IMR-90 (cell line): ENCODE results near the gene KRT28. TPM values are rescaled to one million over a fixed set of nuclear protein-coding genes. Genes with fewer than 3 reads are reported as not detected.
A peak's percentile ranks its signal among the peaks of the same experiment; 100 is the strongest.

Experiments
- ATAC-seq: fragments of 200-7000 bp; cut with Tn5 transposase; 2 replicates; pipeline ENCODE4 v1.9.1; 2020; ENCODE audit warnings: low read depth, mild to moderate bottlenecking, moderate library complexity
- BruUV-seq: library from RNA; stranded (reverse); fragments of 400-500 nt; replicated peaks from 2 replicates; lab custom pipeline; 2021; lab: Mats Ljungman, UMichigan
- CTCF ChIA-PET: fragments of 300-600 bp; formaldehyde crosslinking; extraction: SDS; loops from one replicate; lab custom pipeline; 2021; ENCODE audit warnings: antibody characterized with exemption; lab: Yijun Ruan, JAX
- POLR2A ChIA-PET: fragments of 300-600 bp; sonication (Branson Sonifier 250); formaldehyde crosslinking; loops from one replicate; lab custom pipeline; 2022; ENCODE audit warnings: antibody characterized with exemption; ENCODE audit not compliant: unreplicated experiment; lab: Charles Lee
- DNase-seq: peaks from one replicate; pipeline ENCODE4 v3.0.0; 2013
- H2AFZ ChIP-seq: replicated peaks from 2 replicates; pipeline ENCODE3; 2013; ENCODE audit warnings: low read length, mild to moderate bottlenecking; ENCODE audit not compliant: poor library complexity
- H2AK5ac ChIP-seq: 2 replicates; pipeline ENCODE4 v1.6.1; 2013; ENCODE audit warnings: low read depth, low read length, inconsistent platforms
- H2AK9ac ChIP-seq: replicated peaks from 2 replicates; pipeline ENCODE3; 2013; ENCODE audit warnings: mild to moderate bottlenecking, low read depth, low read length, moderate library complexity; ENCODE audit not compliant: poor library complexity
- H2BK120ac ChIP-seq: 2 replicates; pipeline ENCODE4 v1.6.1; 2013; ENCODE audit warnings: low read depth, low read length, inconsistent platforms
- H2BK15ac ChIP-seq: 3 replicates; pipeline ENCODE4 v1.6.1; 2013; ENCODE audit warnings: low read depth, low read length, inconsistent platforms
- H2BK20ac ChIP-seq: 2 replicates; pipeline ENCODE4 v1.6.1; 2013; ENCODE audit warnings: low read depth, mild to moderate bottlenecking, inconsistent platforms, low read length, moderate library complexity
- H2BK5ac ChIP-seq: 2 replicates; pipeline ENCODE4 v1.6.1; 2013; ENCODE audit warnings: mild to moderate bottlenecking, low read depth, low read length, inconsistent platforms; ENCODE audit not compliant: poor library complexity, severe bottlenecking
- H3K14ac ChIP-seq: replicated peaks from 2 replicates; pipeline ENCODE4 v1.6.1; 2013; ENCODE audit warnings: low read depth, low read length, inconsistent platforms
- H3K18ac ChIP-seq: 2 replicates; pipeline ENCODE4 v1.6.1; 2013; ENCODE audit warnings: low read depth, low read length, control low read depth
- H3K23ac ChIP-seq: 2 replicates; pipeline ENCODE4 v1.6.1; 2013; ENCODE audit warnings: low read depth, low read length, inconsistent platforms
- H3K27ac ChIP-seq: 2 replicates; pipeline ENCODE4 v1.5.1; 2013; ENCODE audit warnings: mild to moderate bottlenecking, control low read depth, low read length; ENCODE audit not compliant: insufficient read depth
- H3K27me3 ChIP-seq: 2 replicates; pipeline ENCODE4 v1.6.1; 2013; ENCODE audit warnings: low read length; ENCODE audit not compliant: control insufficient read depth, insufficient read depth
- H3K36me3 ChIP-seq: 2 replicates; pipeline ENCODE4 v1.6.1; 2013; ENCODE audit warnings: low read length, mixed read lengths; ENCODE audit not compliant: control insufficient read depth, insufficient read depth
- H3K4ac ChIP-seq: 2 replicates; pipeline ENCODE4 v1.6.1; 2013; ENCODE audit warnings: low read depth, low read length, inconsistent platforms
- H3K4me1 ChIP-seq: 2 replicates; pipeline ENCODE4 v1.6.1; 2013; ENCODE audit warnings: low read length, mixed read lengths; ENCODE audit not compliant: control insufficient read depth, insufficient read depth
- H3K4me2 ChIP-seq: 2 replicates; pipeline ENCODE4 v1.6.1; 2013; ENCODE audit warnings: low read depth, mild to moderate bottlenecking, control low read depth, low read length, moderate library complexity
- H3K4me3 ChIP-seq: 2 replicates; pipeline ENCODE4 v1.5.1; 2013; ENCODE audit warnings: low read depth, mild to moderate bottlenecking, control low read depth, low read length, moderate library complexity; ENCODE audit not compliant: insufficient read depth
- H3K56ac ChIP-seq: 2 replicates; pipeline ENCODE4 v1.6.1; 2013; ENCODE audit warnings: low read length, inconsistent platforms; ENCODE audit not compliant: insufficient read depth; ENCODE audit errors: extremely low read depth
- H3K79me1 ChIP-seq, 2 experiments: 2 replicates each; pipeline ENCODE4 v1.6.1; 2013; ENCODE audit warnings: low read length in 2 of 2, inconsistent platforms in 1 of 2, low read depth in 1 of 2
- H3K9ac ChIP-seq: 2 replicates; pipeline ENCODE4 v1.6.1; 2013; ENCODE audit warnings: low read depth, low read length, control low read depth
- H3K9me1 ChIP-seq: 2 replicates; pipeline ENCODE4 v1.6.1; 2013; ENCODE audit warnings: low read length, inconsistent platforms; ENCODE audit not compliant: insufficient read depth
- H3K9me3 ChIP-seq: 2 replicates; pipeline ENCODE4 v1.6.1; 2013; ENCODE audit warnings: low read length; ENCODE audit not compliant: control insufficient read depth, insufficient read depth
- H4K20me1 ChIP-seq: 2 replicates; pipeline ENCODE4 v1.6.1; 2013; ENCODE audit warnings: low read length, inconsistent platforms; ENCODE audit not compliant: insufficient read depth
- H4K5ac ChIP-seq: 2 replicates; pipeline ENCODE4 v1.6.1; 2013; ENCODE audit warnings: mild to moderate bottlenecking, low read depth, low read length, control low read depth
- H4K8ac ChIP-seq, 2 experiments: 2 replicates each; pipeline ENCODE4 v1.6.1; 2013; ENCODE audit warnings: low read depth in 2 of 2, low read length in 2 of 2, control low read depth in 1 of 2, inconsistent platforms in 1 of 2
- H4K91ac ChIP-seq: 2 replicates; pipeline ENCODE4 v1.6.1; 2013; ENCODE audit warnings: low read depth, low read length, inconsistent platforms; ENCODE audit not compliant: insufficient read depth
- MAFK ChIP-seq: IDR thresholded peaks from 2 replicates; pipeline ENCODE4 v1.6.1; 2012; ENCODE audit warnings: low read depth, low read length, improper control_type of control experiment
- WGBS, 2 experiments: methylation state at CpG; one replicate each; pipeline versions ENCODE4 v1.1.5 to v1.1.7; 2013; ENCODE audit warnings: missing lambda C conversion rate in 2 of 2; ENCODE audit not compliant: insufficient read length in 1 of 2; ENCODE audit errors: extremely low coverage in 2 of 2; 5-methylcytosine and 5-hydroxymethylcytosine counted together
- dilution Hi-C: fragments of 300-500 bp; cut with HindIII; formaldehyde crosslinking; loops from one replicate; pipeline ENCODE4 v1.14.3; 2018; ENCODE audit warnings: low sequenced_read_pairs; ENCODE audit not compliant: unreplicated experiment
- in situ Hi-C: fragments of 300-500 bp; cut with MboI; formaldehyde crosslinking; loops from 3 replicates; pipeline ENCODE4 v1.14.3; 2019; ENCODE audit warnings: low sequenced_read_pairs, inconsistent platforms, mixed read lengths
- intact Hi-C: fragments of 100-400 bp; cut with micrococcal nuclease; formaldehyde crosslinking; loops from 2 replicates; pipeline ENCODE4 v1.10.0; 2022
- polyA plus RNA-seq, 3 experiments: library from polyadenylated mRNA; depleted of rRNA; stranded (reverse); fragments of >200 nt; gene quantifications; 2 replicates each; pipeline ENCODE4 v1.2.3, GENCODE V29; 2012; ENCODE audit warnings: low replicate concordance in 1 of 3
- total RNA-seq: library from RNA; depleted of rRNA; stranded (reverse); fragments of >200 nt; gene quantifications from 2 replicates; pipeline ENCODE4 v1.2.3, GENCODE V29; 2012
- TF ChIP-seq, protein P1 (sequence below): fragments of 150-350 bp; IDR thresholded peaks from 2 replicates; pipeline ENCODE4 v1.6.1; 2017; ENCODE audit warnings: mild to moderate bottlenecking, antibody characterized with exemption, low read length, low read depth

KRT28 gene
- total and polyA plus RNA-seq, 2 of the 4 experiments (the other 2 are of a cell fraction): not detected

- peaks cover 10% of the 10 kb centered on the region; the same call in 1 of the 2 replicates for H3K4me1 ChIP-seq
- H3K79me1 ChIP-seq: peaks cover 38 to 45% of the 10 kb centered on the region in 2 experiments
- no peak within 1 kb of the TSS for H3K4me3 ChIP-seq
- no peak within 1 kb of the TSS; the same call in 1 of the 2 replicates for H2AK5ac ChIP-seq
- no peaks in the 10 kb centered on the region for H3K27me3 ChIP-seq
- no peak within 1 kb of the TSS for H3K23ac ChIP-seq
- H3K4ac ChIP-seq: no peak within 1 kb of the TSS; the same call in 1 of the 2 replicates
- H4K8ac ChIP-seq: 0 out of 4 replicates have a peak within 1 kb of the TSS, but pooled peaks of 1 of the 2 experiments have one; percentile 31
- dilution Hi-C loops: no loop called here
- H3K27ac ChIP-seq: no peak within 1 kb of the TSS
- CTCF ChIA-PET: no interaction called here
- no TSS peak for BruUV-seq
- H3K9me3 ChIP-seq: no peaks in the 10 kb centered on the region
- H4K91ac ChIP-seq: no peak within 1 kb of the TSS
- intact Hi-C loops: no loop called here
- H2BK20ac ChIP-seq: no peak within 1 kb of the TSS
- no peak within 1 kb of the TSS for H2AK9ac ChIP-seq
- 0 out of 2 replicates have a peak within 1 kb of the TSS, but pooled peaks have one; percentile 20 for H3K14ac ChIP-seq
- POLR2A ChIA-PET: no interaction called here
- no peak within 1 kb of the TSS for H3K56ac ChIP-seq
- peaks cover 3% of the 10 kb centered on the region for H3K9me1 ChIP-seq
- no peak within 1 kb of the TSS; the same call in 1 of the 2 replicates for H4K5ac ChIP-seq
- no peak within 1 kb of the TSS for H2AFZ ChIP-seq
- no peak for ATAC-seq
- no peaks in the 10 kb centered on the region for H4K20me1 ChIP-seq
- H2BK15ac ChIP-seq: no peak within 1 kb of the TSS
- no peak within 1 kb of the TSS; the same call in 1 of the 2 replicates for H3K18ac ChIP-seq
- TF ChIP-seq, protein P1, sequence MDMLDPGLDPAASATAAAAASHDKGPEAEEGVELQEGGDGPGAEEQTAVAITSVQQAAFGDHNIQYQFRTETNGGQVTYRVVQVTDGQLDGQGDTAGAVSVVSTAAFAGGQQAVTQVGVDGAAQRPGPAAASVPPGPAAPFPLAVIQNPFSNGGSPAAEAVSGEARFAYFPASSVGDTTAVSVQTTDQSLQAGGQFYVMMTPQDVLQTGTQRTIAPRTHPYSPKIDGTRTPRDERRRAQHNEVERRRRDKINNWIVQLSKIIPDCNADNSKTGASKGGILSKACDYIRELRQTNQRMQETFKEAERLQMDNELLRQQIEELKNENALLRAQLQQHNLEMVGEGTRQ: no peak
- TF ChIP-seq MAFK: peak; percentile 41; the same call in 1 of the 2 replicates
- H2BK5ac ChIP-seq: peak within 1 kb of the TSS; percentile 46
- 100% methylated on average over 1 of the region's 7 CpGs; no CpG with 5 or more reads in 1 of the 2 experiments for WGBS, 2 experiments
- H3K9ac ChIP-seq: no peak within 1 kb of the TSS
- peaks cover 4% of the 10 kb centered on the region for H3K36me3 ChIP-seq
- no peak within 1 kb of the TSS for H2BK120ac ChIP-seq
- no peak for DNase-seq
- in situ Hi-C loops: no loop called here
- peak within 1 kb of the TSS; percentile 18; the same call in 1 of the 2 replicates for H3K4me2 ChIP-seq
Measured at GRCh38 chr17:40822132-40822812, 22.5 kb upstream of the KRT28 start, which contains the start of gene KRT10. Gene KRT10 (minus strand): TSS chr17:40822614. CDS start chr17:40822585, 29 bp downstream.
